GM19324 (cell line): ENCODE data around the gene PGPEP1.
A peak's percentile ranks its signal among the peaks of the same experiment; 100 is the strongest.

Experiments
- ATAC-seq: cut with Tn5 transposase; IDR thresholded peaks from one replicate; pipeline ENCODE4 v1.9.1; 2021; ENCODE audit warnings: mild to moderate bottlenecking, moderate library complexity; ENCODE audit not compliant: unreplicated experiment, low FRiP score

Gene PGPEP1, protein sequence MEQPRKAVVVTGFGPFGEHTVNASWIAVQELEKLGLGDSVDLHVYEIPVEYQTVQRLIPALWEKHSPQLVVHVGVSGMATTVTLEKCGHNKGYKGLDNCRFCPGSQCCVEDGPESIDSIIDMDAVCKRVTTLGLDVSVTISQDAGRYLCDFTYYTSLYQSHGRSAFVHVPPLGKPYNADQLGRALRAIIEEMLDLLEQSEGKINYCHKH

GRCh38 chr19:18340190-18340989 lies at the start of gene PGPEP1:
Gene PGPEP1 (plus strand): TSS chr19:18340598. CDS start chr19:18340682, 84 bp downstream.
- peak; percentile 62 for ATAC-seq

DNA sequence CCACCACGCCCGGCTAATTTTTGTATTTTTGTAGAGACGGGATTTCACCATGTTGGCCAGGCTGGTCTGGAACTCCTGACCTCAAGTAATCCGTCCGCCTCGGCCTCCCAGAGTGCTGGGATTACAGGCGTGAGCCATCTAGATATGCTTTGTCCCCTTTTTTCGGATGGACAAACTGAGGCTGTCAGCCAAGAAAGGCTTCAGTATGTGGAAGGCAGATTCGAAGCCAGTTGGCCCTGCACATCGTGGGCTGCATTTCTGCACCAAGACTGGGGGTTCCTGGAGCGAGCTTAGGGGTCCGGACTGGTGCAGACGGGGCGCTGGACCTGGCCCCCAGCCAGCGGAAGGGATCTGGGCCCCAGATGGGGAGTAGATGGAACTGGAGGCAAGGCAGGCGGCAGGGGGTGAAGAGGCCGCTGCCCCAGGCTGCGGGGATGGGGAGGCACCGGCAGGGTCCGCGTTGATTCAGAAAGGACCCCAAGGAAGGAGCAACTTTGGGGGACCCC lies 49.3 kb upstream of the PGPEP1 start:
- no peak for ATAC-seq

- ATAC-seq = peak; percentile 50
Measured at GRCh38 chr19:18291590-18292461, 48.6 kb upstream of the PGPEP1 start.

- ATAC-seq = no peak
Measured at GRCh38 chr19:18292462-18292809, 48.0 kb upstream of the PGPEP1 start.

DNA sequence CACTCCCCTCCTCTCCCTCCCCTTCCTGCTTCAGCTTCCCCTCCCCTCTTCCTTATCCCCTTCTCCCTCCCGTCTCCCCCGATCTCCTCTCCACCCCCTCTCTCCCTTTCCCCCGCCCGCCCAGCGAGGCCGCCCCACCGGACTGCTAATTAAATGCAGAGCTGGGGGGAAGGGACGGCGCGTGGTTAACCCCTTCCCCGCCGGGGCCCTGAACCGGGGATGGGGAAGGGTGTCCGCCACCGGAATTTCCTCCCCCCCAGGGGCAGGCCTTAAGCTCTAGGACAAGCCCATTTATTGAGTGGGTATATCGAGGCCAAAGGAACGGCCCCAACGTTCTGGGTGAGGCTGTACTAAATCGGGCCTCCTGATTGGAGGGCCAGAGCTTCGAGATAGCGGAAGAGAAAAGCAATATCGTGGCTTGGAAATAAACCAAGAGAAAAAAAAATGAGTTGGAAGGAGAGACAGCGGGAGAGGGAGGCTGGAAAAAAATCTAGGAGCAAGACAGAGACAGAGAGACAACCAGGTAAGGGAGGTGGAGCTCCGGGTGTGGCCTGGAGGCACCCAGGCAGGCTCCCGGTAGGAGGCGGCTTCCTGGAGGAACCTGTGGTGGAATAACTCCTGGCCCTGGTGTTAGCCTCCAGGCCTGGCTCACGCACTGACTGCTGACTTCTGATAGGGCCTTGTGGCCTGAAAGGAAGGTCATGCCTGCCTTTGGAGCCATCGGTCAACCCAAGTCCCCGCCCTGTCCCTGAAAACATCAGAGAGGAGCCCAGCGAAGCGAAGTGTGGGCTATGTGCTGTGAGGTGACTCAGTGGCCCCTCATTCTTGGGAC lies 47.4 kb upstream of the PGPEP1 start:
- no peak for ATAC-seq

DNA sequence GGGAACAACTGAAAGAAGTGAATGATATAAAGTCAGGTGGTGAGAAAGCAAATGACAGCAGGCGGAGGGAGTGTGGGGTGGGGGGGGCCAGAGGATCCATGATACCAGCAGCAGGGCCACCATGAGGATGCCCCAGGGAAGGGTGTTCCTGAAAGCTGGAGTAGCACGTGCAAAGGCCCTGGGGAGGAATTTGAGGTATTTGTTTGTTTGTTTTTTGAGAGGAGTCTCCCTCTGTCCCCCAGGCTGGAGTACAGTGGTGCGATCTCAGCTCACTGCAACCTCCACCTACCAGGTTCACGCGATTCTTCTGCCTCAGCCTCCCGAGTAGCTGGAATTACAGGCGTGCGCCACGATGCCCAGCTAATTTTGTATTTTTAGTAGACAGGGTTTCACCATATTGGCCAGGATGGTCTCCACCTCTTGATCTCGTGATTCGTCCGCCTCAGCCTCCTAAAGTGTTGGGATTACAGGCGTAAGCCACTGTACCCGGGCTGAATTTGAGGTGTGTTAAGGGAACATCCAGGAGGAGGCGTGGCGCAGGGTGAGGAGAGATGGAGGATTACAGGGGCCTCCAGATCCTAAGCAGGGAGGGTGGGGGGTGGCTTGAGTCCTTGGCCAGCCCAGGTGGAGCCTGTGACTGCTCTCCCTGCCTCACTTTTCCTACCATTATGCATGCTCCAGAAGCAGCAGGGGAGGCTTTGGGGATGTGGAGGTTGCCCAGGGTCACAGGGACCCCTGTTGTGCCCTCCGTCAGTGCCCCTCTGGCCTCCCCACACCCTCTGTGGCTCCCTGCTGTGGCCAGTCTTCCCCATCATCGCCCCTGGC lies 46.5 kb upstream of the PGPEP1 start:
- no peak for ATAC-seq

GRCh38 chr19:18294467-18294864 lies 45.9 kb upstream of the PGPEP1 start:
- ATAC-seq = no peak

DNA sequence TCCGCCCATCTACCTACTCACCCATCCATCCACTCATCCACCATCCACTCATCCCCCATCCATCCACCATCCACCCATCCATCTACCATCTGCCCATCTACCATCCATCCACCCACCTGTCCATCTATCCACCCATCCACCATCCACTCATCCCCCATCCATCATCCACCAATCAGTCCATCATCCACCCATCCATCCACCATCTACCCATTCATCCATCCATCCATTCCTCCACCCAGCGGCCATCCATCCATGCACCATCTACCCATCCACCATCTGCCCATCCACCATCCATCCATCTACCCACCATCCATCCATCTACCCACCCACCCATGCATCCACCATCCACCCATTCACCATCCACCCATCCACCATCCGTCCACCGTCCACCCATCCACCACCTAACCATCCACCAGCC lies 45.4 kb upstream of the PGPEP1 start:
- ATAC-seq = no peak

DNA sequence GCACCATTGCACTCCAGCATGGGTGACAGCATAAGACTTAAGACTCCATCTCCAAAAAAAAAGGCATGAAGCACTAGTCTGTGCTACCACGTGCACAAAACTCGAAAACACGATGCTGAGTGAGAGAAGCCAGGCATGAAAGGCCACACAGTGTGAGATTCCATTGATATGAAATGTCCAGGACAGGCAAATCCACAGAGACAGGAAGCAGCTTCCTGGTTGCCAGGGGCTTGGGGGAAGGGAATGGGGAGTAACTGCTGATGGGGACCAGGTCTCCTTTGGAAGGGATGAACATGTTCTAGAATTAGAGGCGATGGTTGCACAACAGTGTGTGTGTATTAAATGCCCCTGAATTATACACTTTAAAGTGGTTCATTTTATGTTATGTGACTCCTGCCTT lies 43.1 kb upstream of the PGPEP1 start:
- ATAC-seq = no peak

GRCh38 chr19:18298601-18299000 lies 41.8 kb upstream of the PGPEP1 start:
- no peak for ATAC-seq

DNA sequence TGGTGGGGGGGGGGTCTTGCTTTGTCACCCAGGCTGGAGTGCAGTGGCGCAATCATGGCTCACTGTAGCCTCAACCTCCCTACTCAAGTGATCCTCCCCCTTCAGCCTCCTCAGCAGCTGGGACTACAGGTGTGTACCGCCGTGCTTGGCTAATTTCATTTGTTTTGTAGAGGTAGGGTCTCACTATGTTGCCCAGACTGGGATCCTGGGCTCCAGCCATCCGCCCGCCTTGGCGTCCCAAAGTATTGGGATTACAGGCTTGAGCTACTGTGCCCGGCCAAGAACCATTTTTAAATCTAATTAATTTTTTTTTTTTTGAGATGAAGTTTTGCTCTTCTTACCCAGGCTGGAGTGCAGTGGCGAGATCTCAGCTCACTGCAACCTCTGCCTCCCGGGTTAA lies 40.7 kb upstream of the PGPEP1 start:
- no peak for ATAC-seq

GRCh38 chr19:18300930-18301717 lies 39.3 kb upstream of the PGPEP1 start:
- ATAC-seq = no peak

DNA sequence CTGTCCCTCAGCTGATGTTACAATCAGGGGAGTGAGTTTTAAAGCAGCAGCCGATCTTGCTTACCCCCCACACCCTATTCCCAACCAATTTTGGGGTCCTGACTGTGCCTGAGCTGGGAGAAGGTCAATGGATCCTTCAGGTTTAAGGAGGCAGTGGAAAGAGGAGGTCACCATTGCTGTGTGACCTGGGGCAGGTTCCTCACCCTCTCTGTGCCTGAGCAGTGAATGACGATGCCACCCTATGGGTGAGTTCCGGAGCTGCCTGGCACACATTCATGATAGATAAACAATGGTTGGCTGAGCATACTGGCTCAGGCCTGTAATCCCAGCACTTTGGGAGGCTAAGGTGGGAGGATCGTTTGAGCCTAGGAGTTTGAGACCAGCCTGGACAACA lies 38.7 kb upstream of the PGPEP1 start:
- ATAC-seq = no peak

- ATAC-seq = no peak
Measured at GRCh38 chr19:18304208-18304457, 36.3 kb upstream of the PGPEP1 start.

DNA sequence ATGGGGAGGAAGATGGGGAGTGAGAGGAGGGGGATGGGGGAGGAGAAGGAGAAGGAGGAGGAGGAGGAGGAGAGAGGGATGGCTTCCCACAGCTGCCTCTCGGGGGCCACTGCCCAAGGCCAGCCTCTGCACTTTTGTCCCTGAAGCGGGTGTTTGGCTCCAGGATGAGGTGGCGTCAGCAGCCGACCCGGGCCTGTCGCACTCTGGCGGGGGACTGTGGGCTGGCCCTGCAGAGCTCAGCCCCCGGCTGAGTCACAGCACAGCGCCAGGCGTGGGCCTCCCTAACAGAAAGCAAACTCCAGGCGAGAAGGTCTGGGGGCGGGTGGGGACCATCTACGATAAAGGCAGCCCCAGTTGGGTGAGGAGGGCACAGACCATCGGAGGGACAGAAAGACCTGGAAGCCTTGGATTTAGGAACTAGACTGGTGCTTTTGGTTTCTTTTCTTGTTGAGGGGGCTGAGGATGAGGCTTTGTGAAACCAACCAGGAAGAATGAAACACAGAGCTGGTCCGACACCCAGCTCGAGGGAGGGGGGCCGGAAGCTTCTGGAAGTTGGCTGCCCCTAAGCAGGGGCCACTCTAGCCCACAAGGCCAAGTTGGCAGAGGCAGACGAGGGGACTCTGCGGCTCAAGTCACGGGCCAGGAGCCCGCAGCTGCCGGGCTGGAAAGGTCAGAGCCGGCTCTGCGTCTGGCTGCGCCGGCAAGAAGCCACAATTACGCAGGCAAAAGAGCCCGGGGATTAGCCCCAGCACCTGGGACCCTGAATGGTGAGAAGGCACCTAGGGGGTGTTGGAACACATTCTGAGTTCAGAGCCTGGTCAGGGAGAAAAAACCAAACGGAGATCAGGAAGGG lies 35.7 kb upstream of the PGPEP1 start:
- no peak for ATAC-seq

- no peak for ATAC-seq
Measured at GRCh38 chr19:18306209-18306887, 34.0 kb upstream of the PGPEP1 start.

DNA sequence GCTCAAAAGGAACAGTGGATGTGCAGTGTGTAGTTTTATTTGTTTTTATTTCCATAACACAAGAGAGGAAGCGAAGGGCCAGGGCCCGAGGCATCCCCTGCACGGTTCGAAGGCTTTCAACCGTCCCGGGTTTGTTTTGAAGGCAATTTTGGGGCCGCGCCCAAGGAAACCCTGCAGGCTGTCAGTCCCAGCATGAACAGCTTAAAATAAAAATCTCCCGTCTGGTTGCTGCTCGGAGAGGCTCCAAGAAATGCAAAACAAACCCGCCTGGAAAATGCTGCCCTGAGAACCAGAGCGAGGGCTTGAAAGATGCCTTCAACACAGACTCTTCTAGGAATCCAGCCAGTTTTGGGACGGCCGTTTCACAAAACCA lies 33.5 kb upstream of the PGPEP1 start:
- ATAC-seq = no peak
